HUDEP-2 (cell line): ENCODE data around the gene EPHA6.

Experiments
- DNase-seq, 76 experiments: peaks; one replicate each; lab custom pipeline; 2025; ENCODE audit not compliant: unreplicated experiment in 76 of 76; lab: John Stamatoyannopoulos, UW

Gene EPHA6

GRCh38 chr3:96813820-96814650 lies at the start of gene EPHA6:
Gene EPHA6 (plus strand): TSS chr3:96814594.
- DNase-seq: peak in 23 of 76 experiments; percentile 1 to 29 (median 4)

- no peak for DNase-seq
Observed at GRCh38 chr3:96776818-96777217, 37.6 kb upstream of the EPHA6 start.

DNA sequence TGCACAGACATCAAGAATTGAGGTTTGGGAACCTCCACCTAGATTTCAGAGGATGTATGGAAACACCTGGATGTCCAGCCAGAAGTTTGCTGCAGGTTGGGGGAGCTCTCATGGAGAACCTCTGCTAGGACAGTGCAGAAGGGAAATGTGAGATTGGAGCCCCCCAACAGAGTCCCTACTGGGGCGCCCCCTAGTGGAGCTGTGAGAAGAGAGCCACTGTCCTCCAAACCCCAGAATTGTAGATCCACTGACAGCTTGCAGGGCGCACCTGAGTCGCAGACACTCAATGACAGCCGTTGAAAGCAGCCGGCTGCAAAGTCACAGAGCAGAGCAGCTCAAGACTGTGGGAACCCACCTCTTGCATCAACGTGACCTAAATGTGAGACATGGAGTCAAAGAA lies 34.6 kb upstream of the EPHA6 start:
- no peak for DNase-seq

DNA sequence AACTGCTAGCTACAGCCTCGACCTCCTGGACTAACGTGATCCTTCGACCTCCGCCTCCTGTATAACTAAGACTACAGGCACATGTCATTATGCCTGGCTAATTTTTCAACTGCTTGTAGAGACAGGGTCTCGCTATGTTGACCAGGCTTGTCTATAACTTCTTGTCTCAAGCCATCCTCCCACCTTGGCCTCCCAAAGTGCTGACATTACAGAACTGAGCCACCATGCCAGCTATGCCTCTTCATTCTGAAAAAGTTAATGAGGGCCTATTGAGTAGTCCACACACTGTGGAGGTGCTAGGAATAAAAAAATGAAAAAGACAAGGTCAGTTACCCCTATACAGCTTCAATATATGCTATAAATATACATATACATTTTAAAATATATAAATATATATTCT lies 18.3 kb upstream of the EPHA6 start:
- no peak for DNase-seq

DNA sequence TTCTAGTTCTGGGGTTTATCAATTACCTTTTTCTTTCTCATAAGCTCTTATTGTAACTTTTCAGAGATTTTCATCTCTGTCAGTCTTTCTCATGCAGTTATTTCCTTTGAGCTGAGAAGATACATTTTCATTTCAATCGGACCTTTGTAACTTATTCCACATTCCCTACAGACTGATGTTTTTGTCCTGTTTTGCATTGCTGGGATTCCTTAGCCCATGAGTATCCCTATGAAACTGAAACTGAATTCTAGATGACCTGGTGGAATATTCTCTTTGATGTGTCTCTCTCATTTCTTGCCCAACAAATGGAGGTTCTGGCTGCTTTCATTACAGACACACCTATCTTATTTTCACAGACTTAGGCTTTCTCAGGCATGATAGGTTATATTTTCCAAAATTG lies 10.5 kb upstream of the EPHA6 start:
- no peak for DNase-seq

GRCh38 chr3:96806341-96806740 lies 8.1 kb upstream of the EPHA6 start:
- no peak for DNase-seq

- DNase-seq: peak in 66 of 76 experiments; percentile 7 to 65 (median 40)
Observed at GRCh38 chr3:96813134-96813819, 1.1 kb upstream of the EPHA6 start.

GRCh38 chr3:96814651-96815567 lies 515 bp downstream of the EPHA6 start:
- no peak for DNase-seq

- DNase-seq: no peak
Observed at GRCh38 chr3:96831175-96831574, 16.8 kb downstream of the EPHA6 start.

DNA sequence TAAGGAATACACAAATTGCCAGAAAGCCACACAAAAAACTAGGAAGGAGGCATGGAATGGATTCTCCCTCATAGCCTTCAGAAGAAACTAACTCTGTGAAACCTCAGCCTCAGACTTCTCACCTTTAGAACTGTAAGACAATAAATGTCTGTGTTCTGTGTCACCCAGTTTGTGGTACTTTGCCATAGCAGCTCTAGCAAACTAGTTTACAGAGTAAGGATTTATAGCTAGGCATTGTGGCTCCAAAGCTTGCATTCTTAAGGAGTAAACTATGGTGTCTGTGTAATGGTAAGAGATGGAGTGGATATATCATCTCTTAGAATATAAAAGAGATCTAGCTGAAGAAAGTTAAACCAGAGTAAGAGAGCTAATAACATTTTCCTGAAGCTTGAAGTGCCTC lies 18.9 kb downstream of the EPHA6 start:
- DNase-seq: no peak

DNA sequence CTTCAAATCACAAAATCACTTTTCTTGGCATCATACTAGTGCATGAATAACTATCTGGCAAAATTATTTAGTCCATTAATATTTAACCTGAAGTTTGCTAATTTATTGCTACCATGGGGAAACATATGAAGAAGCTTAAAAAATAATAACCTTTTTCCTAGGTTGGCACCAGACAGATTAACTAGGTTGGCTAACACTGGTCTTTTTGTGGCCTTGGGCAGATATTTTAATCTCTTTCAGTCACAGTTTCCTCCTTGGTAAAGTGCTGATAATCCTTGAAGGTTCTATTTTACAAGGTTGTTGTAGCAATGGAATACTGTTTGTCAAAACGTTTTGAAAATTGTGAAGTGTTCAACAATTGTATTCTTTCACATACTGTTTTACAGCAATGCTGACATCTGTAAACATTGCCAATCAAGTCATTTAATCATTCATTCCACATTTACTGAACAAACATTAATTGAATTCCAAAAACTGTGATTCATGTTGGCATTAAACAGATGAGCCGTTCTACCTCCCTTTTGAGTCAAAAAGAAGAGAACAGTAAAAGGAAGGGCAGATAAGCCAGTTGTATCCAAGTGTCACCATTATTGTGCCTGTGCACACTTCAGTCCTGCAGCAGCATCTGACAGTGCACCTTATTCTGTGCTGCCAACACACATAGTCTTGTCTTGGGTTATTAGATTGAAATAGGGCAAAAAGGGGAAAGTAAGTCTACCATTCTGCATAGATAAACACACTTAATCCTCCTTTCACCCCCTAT lies 21.9 kb downstream of the EPHA6 start:
- DNase-seq: no peak

DNA sequence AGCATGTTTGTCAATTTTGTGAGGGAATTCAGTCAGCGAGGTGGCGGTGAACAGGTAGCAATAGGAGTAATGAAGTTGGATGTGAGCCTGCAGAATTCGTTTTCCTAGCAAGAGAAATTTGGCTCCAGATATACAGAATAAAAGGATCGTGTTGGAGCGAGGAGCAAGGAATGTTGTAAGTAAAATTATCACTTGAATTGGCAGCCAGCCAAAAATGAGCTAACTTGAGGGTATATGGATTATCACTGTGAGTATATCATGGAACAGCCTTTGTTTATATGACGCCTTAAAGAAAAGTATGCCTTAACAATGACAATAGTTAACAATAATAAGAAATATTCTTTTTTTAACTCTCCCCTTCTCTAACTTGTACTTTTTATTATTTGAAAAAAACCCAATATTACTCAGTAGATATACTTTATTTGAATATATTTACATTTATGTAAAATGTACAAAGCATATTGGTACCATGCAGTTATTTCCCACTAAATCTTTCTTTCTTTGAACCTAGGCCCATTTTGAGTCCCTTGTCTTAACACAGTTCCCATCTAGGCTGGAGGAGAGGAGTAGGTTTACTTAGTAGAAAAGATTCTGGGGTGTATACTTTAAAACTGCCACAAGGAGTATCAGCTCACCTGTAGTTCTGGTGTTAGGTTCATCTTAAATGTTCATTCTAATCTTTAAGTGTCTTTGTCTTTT lies 29.3 kb downstream of the EPHA6 start:
- no peak for DNase-seq

DNA sequence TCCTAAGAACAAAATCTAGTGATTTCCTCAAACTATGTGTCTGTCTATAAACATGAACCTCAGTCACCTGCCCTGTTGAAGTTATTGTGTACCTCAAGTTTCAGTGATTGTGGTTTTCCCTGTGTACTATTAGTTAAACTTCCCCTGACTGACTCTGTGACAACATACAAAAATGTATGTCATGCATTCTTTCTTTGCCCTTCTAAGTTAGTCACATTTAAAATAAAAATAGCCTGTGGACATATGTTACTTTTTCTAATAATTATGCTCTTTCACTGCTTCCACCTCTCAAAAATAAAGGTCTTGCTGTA lies 29.8 kb downstream of the EPHA6 start:
- DNase-seq: no peak

- DNase-seq: no peak
Observed at GRCh38 chr3:96852849-96853248, 38.5 kb downstream of the EPHA6 start.

- no peak for DNase-seq
Observed at GRCh38 chr3:96860882-96861281, 46.5 kb downstream of the EPHA6 start.

DNA sequence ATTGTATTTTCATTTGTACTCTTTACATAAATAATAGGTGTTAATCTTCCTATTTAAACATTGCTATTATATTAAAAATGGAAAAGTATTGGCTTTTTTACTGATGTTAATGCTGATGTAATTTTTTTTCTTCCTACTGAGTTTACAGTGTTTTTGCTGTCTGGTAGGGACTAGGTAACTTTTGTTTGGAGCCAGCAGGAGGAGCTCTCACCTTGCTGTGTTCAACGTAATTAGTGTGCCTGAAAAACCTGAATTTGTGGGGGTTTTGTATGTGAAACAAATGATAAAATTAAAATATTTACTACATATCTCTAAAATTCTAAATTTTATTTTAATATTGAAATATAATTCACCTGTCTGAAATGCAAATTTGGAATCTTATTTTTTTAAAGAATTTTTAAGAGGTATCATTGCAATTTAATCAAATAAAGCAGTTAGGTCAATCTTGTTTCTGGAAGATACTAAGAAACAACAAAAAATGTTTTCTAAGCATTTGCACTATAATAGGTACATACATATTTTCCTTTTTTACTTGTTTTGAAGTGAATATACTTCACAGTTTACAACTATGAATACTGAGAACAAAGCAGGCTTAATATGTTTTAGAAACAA lies 48.8 kb downstream of the EPHA6 start:
- DNase-seq: peak in 16 of 76 experiments; percentile 0 to 35 (median 2)

- DNase-seq: no peak
Observed at GRCh38 chr3:96865605-96866004, 51.2 kb downstream of the EPHA6 start.

DNA sequence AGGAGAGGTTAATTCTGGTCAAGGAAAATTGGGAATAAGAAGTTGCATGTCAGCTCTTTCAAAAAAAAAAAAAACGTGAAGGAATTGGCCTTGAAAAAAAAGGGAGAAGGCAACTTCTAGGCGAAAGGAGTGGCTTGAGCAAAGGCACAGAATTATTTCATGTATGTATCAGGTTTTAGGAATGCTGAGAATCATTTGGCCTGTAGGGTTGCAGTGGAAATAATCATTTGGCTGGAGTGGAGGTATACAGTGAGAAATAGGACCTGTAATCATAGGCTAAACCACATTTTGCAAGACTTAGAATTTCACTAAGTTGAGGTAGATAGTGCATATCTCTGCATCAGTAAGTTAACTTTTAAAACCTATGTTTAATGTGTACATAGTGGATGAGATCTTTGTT lies 54.9 kb downstream of the EPHA6 start:
- no peak for DNase-seq

- no peak for DNase-seq
Observed at GRCh38 chr3:96877510-96877909, 63.1 kb downstream of the EPHA6 start.

DNA sequence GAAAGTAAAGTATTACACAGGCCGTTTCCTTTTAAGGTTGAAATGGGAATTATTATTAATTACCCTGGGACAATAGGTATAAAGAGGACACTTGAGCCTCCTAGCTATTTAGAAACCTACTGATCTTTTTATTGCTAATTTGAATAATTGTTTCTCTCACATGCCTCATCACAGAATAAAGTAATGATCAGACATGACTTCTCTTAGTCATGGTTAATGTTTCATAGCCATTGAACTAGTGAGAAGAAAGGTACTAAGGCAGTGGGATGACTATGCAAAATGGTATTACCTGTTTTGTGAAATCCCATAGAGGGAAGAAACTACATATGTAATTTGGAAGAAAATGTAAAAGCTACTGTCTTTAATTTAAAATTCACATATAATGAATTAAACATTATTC lies 85.6 kb downstream of the EPHA6 start:
- no peak for DNase-seq
